Stimulated activated CD4-positive, alpha-beta T cell treated with anti-CD3 and anti-CD28 coated beads, Interleukin-4, amount 100 ng/mL, for 24 hours (primary cell): Measurements from ENCODE around the gene PRDM8.

Experiments
- DNase-seq: peaks from one replicate; pipeline ENCODE4 v3.0.0-alpha.2; 2020

The PRDM8 gene

DNA sequence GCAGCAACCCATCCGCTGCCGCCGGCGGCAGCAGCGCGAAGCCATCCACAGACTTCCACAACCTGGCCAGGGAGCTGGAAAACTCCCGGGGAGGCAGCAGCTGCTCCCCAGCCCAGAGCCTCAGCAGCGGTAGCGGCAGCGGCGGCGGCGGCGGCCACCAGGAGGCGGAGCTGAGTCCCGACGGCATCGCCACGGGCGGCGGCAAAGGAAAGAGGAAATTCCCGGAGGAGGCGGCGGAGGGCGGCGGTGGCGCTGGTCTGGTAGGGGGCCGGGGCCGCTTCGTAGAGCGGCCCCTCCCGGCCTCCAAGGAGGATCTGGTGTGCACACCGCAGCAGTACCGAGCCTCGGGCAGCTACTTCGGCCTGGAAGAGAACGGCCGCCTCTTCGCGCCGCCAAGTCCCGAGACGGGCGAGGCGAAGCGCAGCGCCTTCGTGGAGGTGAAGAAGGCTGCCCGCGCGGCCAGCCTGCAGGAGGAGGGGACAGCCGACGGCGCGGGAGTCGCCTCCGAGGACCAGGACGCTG, 4.9 kb downstream of the PRDM8 start:
- peak; percentile 82 for DNase-seq

GRCh38 chr4:80202741-80203553, 5.6 kb downstream of the PRDM8 start:
- peak; percentile 51 for DNase-seq

DNA sequence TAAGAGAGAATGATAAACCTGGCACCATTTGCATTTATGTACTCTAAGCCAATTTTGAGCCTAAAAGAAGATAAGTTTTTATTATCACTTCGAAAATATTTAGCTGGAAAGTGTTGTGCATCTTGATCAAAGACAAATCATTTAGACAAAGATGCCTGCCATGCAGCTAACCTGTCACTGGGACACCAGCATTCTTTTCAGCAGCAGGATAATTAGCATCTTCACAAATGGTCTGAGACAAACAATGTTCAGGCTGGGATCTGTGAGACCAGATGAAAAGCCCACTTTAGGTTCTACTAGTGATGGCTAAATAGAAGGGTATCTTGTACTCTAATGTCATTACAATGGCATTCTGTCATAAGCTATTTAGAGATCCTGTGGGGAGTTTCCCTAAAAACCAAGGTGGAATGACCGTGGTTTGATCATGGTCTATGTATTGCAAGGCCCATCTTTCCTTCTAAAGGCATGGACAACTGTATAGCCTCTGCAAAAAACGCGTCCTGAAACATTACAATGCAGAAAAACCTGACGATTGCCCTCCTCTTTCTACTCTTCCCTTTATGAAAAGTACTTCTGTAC, 7.2 kb downstream of the PRDM8 start:
- no peak for DNase-seq

GRCh38 chr4:80206111-80206510, 8.8 kb downstream of the PRDM8 start:
- DNase-seq: no peak

GRCh38 chr4:80206521-80207171, 9.3 kb downstream of the PRDM8 start:
- no peak for DNase-seq

DNA sequence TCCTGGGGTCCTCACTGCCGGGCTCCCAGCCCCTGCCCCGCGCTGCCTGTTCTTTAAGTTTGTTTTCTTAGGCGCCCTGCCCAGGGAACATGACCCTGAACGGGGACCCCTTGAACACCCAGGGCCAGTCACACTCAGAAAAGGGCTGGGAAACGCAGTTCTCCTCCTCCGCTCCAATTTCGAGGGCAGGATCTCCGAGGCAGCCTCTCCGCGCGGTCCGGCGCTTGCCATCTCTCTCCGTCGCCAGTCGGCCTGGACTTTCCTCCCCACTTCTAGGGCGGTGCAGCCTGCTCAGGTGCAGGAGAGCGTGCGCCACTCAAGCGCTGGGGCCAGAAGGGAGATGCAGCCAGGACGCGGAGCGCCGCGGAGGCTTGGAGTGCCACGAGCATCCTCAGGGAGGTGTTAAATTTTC, 9.9 kb downstream of the PRDM8 start:
- DNase-seq: no peak

DNA sequence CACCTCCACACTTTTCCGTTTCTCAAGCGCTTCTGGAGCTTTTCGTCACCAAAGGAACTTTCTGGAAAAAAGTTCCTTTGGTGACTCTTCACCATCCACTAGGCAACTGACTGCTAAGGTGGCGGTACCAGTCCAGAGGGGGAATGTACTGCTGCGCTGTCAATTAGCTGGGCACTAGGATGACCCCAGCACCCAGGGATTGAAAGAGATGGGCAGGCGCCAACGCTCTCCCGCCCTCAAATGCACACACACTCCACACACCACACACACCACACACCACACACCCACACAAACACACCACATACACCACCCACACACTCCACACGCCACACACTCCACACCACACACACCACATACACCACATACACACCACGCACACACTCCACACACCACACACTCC, 10.4 kb downstream of the PRDM8 start:
- no peak for DNase-seq

DNA sequence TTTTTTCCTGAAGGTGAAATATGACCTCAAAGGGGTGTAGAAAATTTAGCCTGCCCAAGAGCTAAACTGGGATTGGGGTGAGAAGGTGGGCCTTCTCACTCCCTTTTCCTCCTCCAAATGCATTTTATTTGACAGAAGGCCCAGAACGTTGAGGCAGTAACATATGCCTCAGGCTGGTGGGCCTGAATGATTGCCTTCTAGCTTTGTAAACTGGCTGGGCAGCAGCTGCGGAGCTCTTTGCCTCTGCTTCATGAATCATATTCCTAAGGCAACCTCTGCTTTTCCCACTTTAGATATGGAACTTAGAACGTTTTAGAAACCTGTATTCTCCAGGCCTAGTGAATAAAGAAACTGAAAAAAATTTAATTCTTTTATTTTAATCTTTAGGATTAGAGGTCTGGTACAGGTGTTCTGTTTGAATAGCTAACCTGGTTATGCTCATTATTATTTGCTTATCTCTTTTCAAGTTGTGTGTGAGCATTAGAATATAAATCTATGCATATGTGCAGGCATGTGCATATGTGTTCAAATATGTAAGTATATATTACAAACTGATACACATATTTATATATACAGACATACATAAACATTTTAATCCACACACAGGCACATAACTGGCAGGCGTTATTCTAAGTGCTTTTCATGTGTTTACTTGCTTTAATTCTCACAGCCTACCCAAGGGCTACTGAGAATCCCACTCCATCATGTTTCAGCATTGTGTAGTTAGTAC, 11.5 kb downstream of the PRDM8 start:
- no peak for DNase-seq

DNA sequence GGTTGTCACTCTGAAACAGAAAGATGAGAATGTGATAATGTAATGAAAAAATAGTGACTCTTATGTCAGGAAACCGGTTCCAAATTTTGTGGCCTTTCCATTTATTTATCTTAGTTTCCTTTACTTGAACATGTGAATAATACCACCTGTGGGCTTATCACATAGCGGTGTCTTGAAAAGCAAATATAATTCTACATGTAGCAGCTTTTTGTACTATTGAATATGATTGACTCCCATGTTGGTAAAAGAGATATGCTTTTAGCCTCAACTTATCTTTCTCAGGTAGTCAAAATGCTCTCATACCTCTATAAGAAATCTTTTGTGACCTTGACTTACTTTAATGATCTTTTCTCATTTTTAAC, 12.0 kb downstream of the PRDM8 start:
- no peak for DNase-seq

GRCh38 chr4:80210549-80210948, 13.2 kb downstream of the PRDM8 start:
- DNase-seq: no peak

GRCh38 chr4:80213117-80213815, 16.0 kb downstream of the PRDM8 start:
- DNase-seq: no peak

GRCh38 chr4:80215449-80216052, 18.2 kb downstream of the PRDM8 start:
- DNase-seq: no peak

DNA sequence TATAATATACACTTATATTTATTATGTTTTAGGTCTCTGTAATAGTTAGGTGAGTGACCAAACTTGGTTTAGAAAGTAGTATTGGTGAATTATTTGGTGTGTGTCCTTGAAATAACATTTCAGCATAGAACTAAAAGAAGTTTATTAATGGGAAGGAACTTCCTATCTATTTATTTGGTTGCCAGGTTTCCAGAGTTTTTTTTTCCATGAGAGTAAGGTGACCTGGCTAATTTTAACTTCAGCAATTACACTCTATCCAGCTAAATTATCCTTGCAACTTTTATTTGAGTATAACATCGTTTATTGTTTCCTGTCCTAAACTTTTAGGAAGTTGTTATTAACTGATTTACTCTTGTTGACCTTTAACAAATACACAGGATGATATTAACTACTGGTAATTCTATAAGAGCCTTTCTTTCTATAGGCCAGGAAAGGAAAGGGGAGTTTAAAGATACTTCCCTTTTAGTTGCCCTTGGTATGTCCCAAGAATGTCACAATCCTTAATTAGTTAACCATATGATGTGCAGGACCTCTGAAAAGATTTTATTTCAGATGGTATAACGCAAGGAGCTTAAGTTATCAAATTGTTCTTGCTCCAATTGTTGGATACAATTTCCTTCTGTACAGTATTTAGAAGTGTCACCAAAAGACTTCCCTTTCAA, 18.9 kb downstream of the PRDM8 start:
- DNase-seq: no peak

- no peak for DNase-seq
Measured at GRCh38 chr4:80219301-80220025, 22.2 kb downstream of the PRDM8 start.

GRCh38 chr4:80220711-80221110, 23.4 kb downstream of the PRDM8 start:
- no peak for DNase-seq

DNA sequence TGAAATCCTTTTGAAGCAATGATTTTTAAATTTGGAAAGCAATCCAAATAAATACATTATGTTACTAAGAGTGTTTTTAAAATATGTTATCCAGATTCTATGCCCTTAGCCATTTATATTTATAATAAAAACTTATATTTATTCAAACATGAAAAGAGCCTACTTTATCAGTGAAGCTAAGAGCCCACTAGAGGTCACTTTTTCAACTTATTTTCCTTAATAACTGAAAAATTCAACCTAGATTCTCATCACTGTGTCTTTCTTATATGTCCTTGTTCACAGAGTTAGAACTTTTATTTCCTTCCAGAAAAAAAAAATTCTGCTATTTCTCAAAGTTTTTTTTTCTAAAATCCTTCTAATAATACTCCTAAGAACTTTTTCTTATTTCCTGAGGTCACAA, 23.9 kb downstream of the PRDM8 start:
- no peak for DNase-seq

- DNase-seq: no peak
Measured at GRCh38 chr4:80225595-80225994, 28.3 kb downstream of the PRDM8 start.

GRCh38 chr4:80226094-80226493, 28.8 kb downstream of the PRDM8 start:
- no peak for DNase-seq

GRCh38 chr4:80228460-80228859, 31.2 kb downstream of the PRDM8 start:
- no peak for DNase-seq

DNA sequence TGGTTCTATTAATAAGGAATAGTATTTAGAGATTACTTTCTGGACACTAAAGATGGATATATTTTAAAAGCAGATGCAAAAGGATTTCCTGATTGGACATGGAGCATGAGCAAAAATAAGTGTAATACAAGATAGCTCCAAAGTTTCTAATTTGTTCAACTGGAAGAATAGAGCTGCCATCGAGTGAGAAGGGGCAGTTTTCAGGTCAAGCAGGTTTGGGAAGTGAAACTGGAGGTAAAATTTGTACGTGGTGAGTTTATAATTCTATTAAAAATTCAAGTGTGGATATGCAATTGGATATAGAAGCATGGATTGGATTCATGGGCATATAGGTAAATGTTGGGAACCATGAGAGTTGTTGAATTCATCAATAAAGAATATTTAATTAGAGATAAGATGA, 31.8 kb downstream of the PRDM8 start:
- DNase-seq: no peak

GRCh38 chr4:80229590-80229989, 32.3 kb downstream of the PRDM8 start:
- no peak for DNase-seq
